ENCODE results near the gene PSMA8.
"Not testable (repeated sequence)": the region's sequence is repeated elsewhere in the genome, so short reads cannot be mapped to it uniquely, and the experiment has no call there.

Gene PSMA8

GRCh38 chr18:26133652-26134051 lies at the start of gene PSMA8:
PSMA8 (plus strand) TSS chr18:26133869; CDS start chr18:26133966, 97 bp downstream.
- no peak for DNase-seq

GRCh38 chr18:26085056-26085455 lies 48.6 kb upstream of the PSMA8 start:
- DNase-seq, result no peak

GRCh38 chr18:26086959-26087358 lies 46.7 kb upstream of the PSMA8 start:
- DNase-seq, result no peak

- no peak for DNase-seq
Observed at GRCh38 chr18:26088487-26088886, 45.2 kb upstream of the PSMA8 start.

GRCh38 chr18:26089293-26090129 lies 44.2 kb upstream of the PSMA8 start:
- no peak for DNase-seq

- peak; percentile 42 for DNase-seq
Observed at GRCh38 chr18:26090130-26091046, 43.3 kb upstream of the PSMA8 start, which contains the start of gene SS18. SS18 (minus strand) TSS chr18:26090613; CDS start chr18:26090569, 44 bp downstream.

- no peak for DNase-seq
Observed at GRCh38 chr18:26091047-26091630, 42.5 kb upstream of the PSMA8 start.

- no peak for DNase-seq
Observed at GRCh38 chr18:26096852-26097251, 36.8 kb upstream of the PSMA8 start.

- DNase-seq, result no peak
Observed at GRCh38 chr18:26097563-26097962, 36.1 kb upstream of the PSMA8 start.

GRCh38 chr18:26103579-26103978 lies 30.1 kb upstream of the PSMA8 start:
- no peak for DNase-seq

GRCh38 chr18:26104035-26104434 lies 29.6 kb upstream of the PSMA8 start:
- no peak for DNase-seq

GRCh38 chr18:26119246-26119645 lies 14.4 kb upstream of the PSMA8 start:
- no peak for DNase-seq

- no peak for DNase-seq
Observed at GRCh38 chr18:26121476-26121875, 12.2 kb upstream of the PSMA8 start.

- not testable (repeated sequence) for DNase-seq
Observed at GRCh38 chr18:26121994-26122393, 11.7 kb upstream of the PSMA8 start.

- DNase-seq, result no peak
Observed at GRCh38 chr18:26127786-26128185, 5.9 kb upstream of the PSMA8 start.

- DNase-seq, result not testable (repeated sequence)
Observed at GRCh38 chr18:26128192-26128591, 5.5 kb upstream of the PSMA8 start.

GRCh38 chr18:26134107-26134506 lies 438 bp downstream of the PSMA8 start:
- no peak for DNase-seq

GRCh38 chr18:26135548-26135947 lies 1.9 kb downstream of the PSMA8 start:
- no peak for DNase-seq

GRCh38 chr18:26157326-26157725 lies 23.7 kb downstream of the PSMA8 start:
- DNase-seq, result no peak

GRCh38 chr18:26159353-26159752 lies 25.7 kb downstream of the PSMA8 start:
- no peak for DNase-seq

- DNase-seq, result no peak
Observed at GRCh38 chr18:26164571-26164970, 30.9 kb downstream of the PSMA8 start.

- not testable (repeated sequence) for DNase-seq
Observed at GRCh38 chr18:26167592-26167991, 33.9 kb downstream of the PSMA8 start.

GRCh38 chr18:26175481-26175880 lies 41.8 kb downstream of the PSMA8 start:
- DNase-seq, result no peak

All from NCI-H2081 treated with DMSO at 0.1 percent for 48 hours (cell line).